Muscle layer of colon (tissue), 2 donors: Measurements from ENCODE around the gene TSEN15.

ENCODE experiments used
- H3K27ac ChIP-seq: one replicate; pipeline ENCODE4 v1.7.0; 2013; ENCODE audit warnings: low read depth, mild to moderate bottlenecking, low read length, moderate library complexity
- H3K27me3 ChIP-seq, 2 donors: one replicate each; pipeline ENCODE4 v1.7.0; 2013; ENCODE audit warnings: low read length in 2 of 2, mild to moderate bottlenecking in 2 of 2; ENCODE audit not compliant: insufficient read depth in 2 of 2, control insufficient read depth in 1 of 2
- H3K36me3 ChIP-seq: one replicate; pipeline ENCODE4 v1.7.0; 2013; ENCODE audit warnings: mild to moderate bottlenecking, low read length; ENCODE audit not compliant: insufficient read depth
- H3K4me1 ChIP-seq: one replicate; pipeline ENCODE4 v1.7.0; 2013; ENCODE audit warnings: mild to moderate bottlenecking, low read length; ENCODE audit not compliant: insufficient read depth
- H3K4me3 ChIP-seq, 2 donors: one replicate each; pipeline ENCODE4 v1.7.0; 2013; ENCODE audit warnings: low read length in 2 of 2, low read depth in 1 of 2, mild to moderate bottlenecking in 1 of 2, moderate library complexity in 1 of 2
- H3K9ac ChIP-seq: one replicate; pipeline ENCODE4 v1.7.0; 2013; ENCODE audit warnings: low read length
- H3K9me3 ChIP-seq: one replicate; pipeline ENCODE4 v1.7.0; 2013; ENCODE audit warnings: mild to moderate bottlenecking, low read length
- donor health status: abdominal sarcoma.
- donor health status: Adenocarcinoma of cecum.

The TSEN15 gene

GRCh38 chr1:184051485-184052193, at the start of gene TSEN15:
TSS of gene TSEN15 (plus strand) at chr1:184051730. CDS start at chr1:184051756, 26 bp downstream.
- peak within 1 kb of the TSS; percentile 77 for H3K27ac ChIP-seq
- H3K4me3 ChIP-seq = peak within 1 kb of the TSS; percentile 87 to 95
- H3K4me1 ChIP-seq = peaks cover 27% of the 10 kb centered on the region
- H3K9me3 ChIP-seq = peaks cover 3% of the 10 kb centered on the region
- peaks cover 4% of the 10 kb centered on the region for H3K36me3 ChIP-seq
- peak within 1 kb of the TSS; percentile 92 for H3K9ac ChIP-seq
- H3K27me3 ChIP-seq = no peaks in the 10 kb centered on the region

GRCh38 chr1:184002071-184002470, 49.5 kb upstream of the TSEN15 start:
- Histone ChIP-seq H3K27ac (peak overlapping the region; percentile 26), H3K4me3 (peak overlapping the region in 1 of 2 donors; percentile 20), H3K9ac (no peak overlapping the region), H3K36me3 (no peaks in the 10 kb centered on the region), H3K27me3 (no peaks in the 10 kb centered on the region), H3K9me3 (no peaks in the 10 kb centered on the region), H3K4me1 (peaks cover 9% of the 10 kb centered on the region)

GRCh38 chr1:184004935-184005334, 46.6 kb upstream of the TSEN15 start:
- Histone ChIP-seq H3K4me3 (no peak overlapping the region), H3K9me3 (no peaks in the 10 kb centered on the region), H3K36me3 (no peaks in the 10 kb centered on the region), H3K4me1 (peaks cover 9% of the 10 kb centered on the region), H3K27ac (no peak overlapping the region), H3K27me3 (no peaks in the 10 kb centered on the region), H3K9ac (no peak overlapping the region)

- Histone ChIP-seq H3K36me3 (no peaks in the 10 kb centered on the region), H3K9me3 (no peaks in the 10 kb centered on the region), H3K4me1 (peaks cover 9% of the 10 kb centered on the region), H3K27me3 (no peaks in the 10 kb centered on the region), H3K4me3 (no peak overlapping the region), H3K27ac (no peak overlapping the region), H3K9ac (no peak overlapping the region)
These were observed 46.0 kb upstream of the TSEN15 start for GRCh38 chr1:184005506-184005905.

- H3K27me3 ChIP-seq = no peaks in the 10 kb centered on the region
- H3K4me1 ChIP-seq = no peaks in the 10 kb centered on the region
- no peaks in the 10 kb centered on the region for H3K36me3 ChIP-seq
- H3K27ac ChIP-seq = no peak overlapping the region
- no peak overlapping the region for H3K4me3 ChIP-seq
- no peaks in the 10 kb centered on the region for H3K9me3 ChIP-seq
- no peak overlapping the region for H3K9ac ChIP-seq
These were observed 40.7 kb upstream of the TSEN15 start for GRCh38 chr1:184010788-184011187.

- Histone ChIP-seq H3K9ac (no peak overlapping the region), H3K36me3 (no peaks in the 10 kb centered on the region), H3K9me3 (no peaks in the 10 kb centered on the region), H3K27me3 (no peaks in the 10 kb centered on the region), H3K27ac (no peak overlapping the region), H3K4me1 (no peaks in the 10 kb centered on the region), H3K4me3 (no peak overlapping the region)
These were observed 39.3 kb upstream of the TSEN15 start for GRCh38 chr1:184012187-184012586.

GRCh38 chr1:184014271-184014670, 37.3 kb upstream of the TSEN15 start:
- no peak overlapping the region for H3K9ac ChIP-seq
- no peaks in the 10 kb centered on the region for H3K9me3 ChIP-seq
- H3K36me3 ChIP-seq = no peaks in the 10 kb centered on the region
- H3K27me3 ChIP-seq = no peaks in the 10 kb centered on the region
- H3K4me1 ChIP-seq = peaks cover 7% of the 10 kb centered on the region
- H3K27ac ChIP-seq = no peak overlapping the region
- no peak overlapping the region for H3K4me3 ChIP-seq

- H3K4me1 ChIP-seq = peaks cover 16% of the 10 kb centered on the region
- H3K27ac ChIP-seq = no peak overlapping the region
- no peaks in the 10 kb centered on the region for H3K27me3 ChIP-seq
- H3K4me3 ChIP-seq = no peak overlapping the region
- H3K9ac ChIP-seq = no peak overlapping the region
- no peaks in the 10 kb centered on the region for H3K36me3 ChIP-seq
- H3K9me3 ChIP-seq = no peaks in the 10 kb centered on the region
These were observed 35.4 kb upstream of the TSEN15 start for GRCh38 chr1:184016169-184016568.

GRCh38 chr1:184017306-184017705, 34.2 kb upstream of the TSEN15 start:
- H3K36me3 ChIP-seq = no peaks in the 10 kb centered on the region
- no peak overlapping the region for H3K9ac ChIP-seq
- no peaks in the 10 kb centered on the region for H3K9me3 ChIP-seq
- no peak overlapping the region for H3K4me3 ChIP-seq
- H3K27ac ChIP-seq = no peak overlapping the region
- no peaks in the 10 kb centered on the region for H3K27me3 ChIP-seq
- peaks cover 27% of the 10 kb centered on the region for H3K4me1 ChIP-seq

GRCh38 chr1:184018622-184019021, 32.9 kb upstream of the TSEN15 start:
- Histone ChIP-seq H3K9me3 (no peaks in the 10 kb centered on the region), H3K27ac (no peak overlapping the region), H3K9ac (no peak overlapping the region), H3K27me3 (no peaks in the 10 kb centered on the region), H3K4me1 (peaks cover 41% of the 10 kb centered on the region), H3K4me3 (no peak overlapping the region), H3K36me3 (no peaks in the 10 kb centered on the region)

- H3K4me3 ChIP-seq = no peak overlapping the region
These were observed 32.5 kb upstream of the TSEN15 start for GRCh38 chr1:184019069-184019468.

GRCh38 chr1:184019506-184019905, 32.0 kb upstream of the TSEN15 start:
- H3K9me3 ChIP-seq = no peaks in the 10 kb centered on the region
- peaks cover 47% of the 10 kb centered on the region for H3K4me1 ChIP-seq
- H3K4me3 ChIP-seq = no peak overlapping the region
- H3K27ac ChIP-seq = no peak overlapping the region
- no peak overlapping the region for H3K9ac ChIP-seq
- H3K27me3 ChIP-seq = no peaks in the 10 kb centered on the region
- no peaks in the 10 kb centered on the region for H3K36me3 ChIP-seq

More at GRCh38 chr1:184019069-184019468, 32.5 kb upstream of the TSEN15 start:
- Histone ChIP-seq H3K9ac (no peak overlapping the region), H3K9me3 (no peaks in the 10 kb centered on the region), H3K4me1 (peaks cover 45% of the 10 kb centered on the region), H3K27me3 (no peaks in the 10 kb centered on the region), H3K27ac (no peak overlapping the region), H3K36me3 (no peaks in the 10 kb centered on the region)
